Activated CD4-positive, alpha-beta T cell treated with anti-CD3 and anti-CD28 coated beads for 1 hour (primary cell): ENCODE measurements around the gene DSTN.

ENCODE experiments used
- DNase-seq: peaks from one replicate; pipeline ENCODE4 v3.0.0-alpha.2; 2020

The DSTN gene

DNA sequence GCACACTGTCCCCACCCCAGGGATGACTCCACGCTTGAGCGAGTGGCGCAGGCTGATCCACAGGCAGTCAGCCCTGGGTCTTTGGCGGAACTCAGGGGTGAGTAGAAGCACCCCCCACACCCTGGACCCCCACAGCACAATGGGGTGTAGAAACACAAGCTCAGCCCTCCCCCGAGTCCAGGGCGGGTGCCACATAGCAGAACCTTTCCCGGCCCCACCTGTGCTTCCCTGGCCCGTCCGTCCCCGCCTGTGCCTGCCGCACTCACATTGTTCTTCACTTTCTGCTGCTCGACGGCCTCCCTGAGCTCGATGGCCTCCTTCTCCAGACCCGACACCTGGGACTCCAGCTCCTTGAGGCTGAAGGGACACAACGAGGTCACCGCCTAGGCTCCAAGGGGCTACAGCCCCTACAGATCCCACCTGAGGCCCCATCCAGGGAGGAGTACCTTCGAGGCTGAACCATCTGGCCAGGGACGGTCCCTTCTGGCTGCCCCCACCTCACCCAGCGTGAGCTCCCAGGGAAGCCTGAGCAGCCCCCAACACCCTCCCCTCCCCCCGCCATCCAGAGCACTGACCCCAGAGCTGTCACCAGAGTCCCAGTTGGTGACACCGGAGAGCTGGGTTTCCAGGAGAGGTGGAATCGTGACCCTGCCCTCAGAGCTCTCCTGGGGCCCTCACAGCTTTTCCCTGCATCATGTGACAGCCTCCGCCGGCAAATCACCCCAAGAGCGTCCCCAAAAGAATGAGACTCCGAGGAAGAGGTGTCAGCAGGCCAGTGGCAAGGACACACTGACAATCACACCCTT, 55.6 kb downstream of the DSTN start:
- DNase-seq: no peak

- no peak for DNase-seq
Observed at GRCh38 chr20:17626217-17627007, 56.5 kb downstream of the DSTN start.

DNA sequence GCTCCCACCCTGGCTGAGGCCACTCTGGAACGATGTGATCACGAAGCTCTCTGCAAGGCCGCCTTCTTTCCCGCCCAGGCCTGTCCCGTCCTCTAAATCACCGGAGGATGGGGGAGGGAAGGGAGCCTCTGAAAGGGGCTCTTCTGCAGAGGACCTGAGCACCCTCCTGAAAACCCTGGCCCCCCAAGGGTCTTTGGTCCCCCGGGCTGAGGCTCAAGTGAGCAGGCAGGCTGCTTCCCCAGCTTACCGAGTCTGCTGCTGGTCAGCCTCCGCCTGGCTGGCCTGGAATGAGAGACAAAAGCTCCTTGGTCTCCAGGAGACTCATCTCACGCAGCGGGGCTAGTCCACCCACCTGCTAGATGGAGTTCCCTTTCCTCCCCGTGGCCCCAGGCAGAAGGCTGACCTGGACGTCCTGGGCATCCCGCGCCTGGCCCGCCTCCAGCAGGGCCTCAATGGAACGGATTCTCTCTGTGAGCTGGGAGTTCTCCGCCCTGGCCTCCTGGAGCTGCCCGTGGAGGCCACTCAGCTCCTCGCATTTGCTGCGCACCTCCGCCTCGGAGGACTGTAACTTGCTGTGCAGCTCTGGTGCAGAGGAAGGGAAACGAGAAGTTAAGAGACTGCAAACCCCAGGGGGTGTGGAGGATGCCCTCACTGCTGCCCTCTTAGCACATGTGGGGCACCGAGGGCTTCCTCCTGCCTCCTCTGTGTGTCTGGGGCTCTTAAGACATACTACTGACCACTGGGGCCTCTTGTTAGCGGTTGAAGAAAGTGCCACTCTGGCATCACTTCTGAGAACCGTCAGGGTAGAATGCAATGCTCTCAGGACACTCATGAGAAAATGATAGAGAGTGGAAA, 57.5 kb downstream of the DSTN start:
- DNase-seq: no peak

DNA sequence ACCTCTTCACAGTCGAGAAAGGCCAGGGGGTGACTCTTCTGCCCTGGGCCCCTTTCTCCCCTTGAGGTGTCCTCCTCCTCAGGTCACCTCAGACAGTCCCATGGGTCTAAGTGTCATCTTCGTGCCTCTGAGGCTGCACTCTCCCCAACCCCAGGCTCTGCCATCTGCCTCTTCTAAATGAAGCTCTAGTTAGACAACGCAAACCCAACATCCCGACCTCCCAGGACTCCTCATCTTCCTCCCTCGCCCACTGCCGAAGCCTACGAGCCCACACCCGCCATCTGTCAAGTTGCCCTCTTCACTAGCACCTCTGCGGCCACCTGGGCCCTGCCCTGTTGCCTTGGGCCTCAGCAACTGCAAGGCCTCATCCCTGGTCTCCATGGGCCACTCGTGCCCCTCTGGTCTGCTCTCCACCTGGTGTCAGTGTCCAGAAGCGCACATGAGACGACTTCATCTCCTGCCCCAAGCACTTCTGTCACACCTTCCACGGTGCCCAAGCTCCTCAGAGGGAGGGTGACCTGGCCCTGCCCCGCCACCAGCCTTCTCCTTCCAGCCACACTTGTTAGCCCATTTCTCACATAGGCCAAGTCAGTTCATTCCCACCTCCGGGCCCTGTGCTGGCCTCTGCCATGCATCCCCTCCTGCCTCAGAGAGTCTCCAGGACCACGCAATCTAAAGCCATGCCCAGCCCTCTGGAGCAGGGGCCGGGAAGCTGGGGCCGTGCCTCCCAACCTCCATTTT, 58.4 kb downstream of the DSTN start:
- DNase-seq: no peak

DNA sequence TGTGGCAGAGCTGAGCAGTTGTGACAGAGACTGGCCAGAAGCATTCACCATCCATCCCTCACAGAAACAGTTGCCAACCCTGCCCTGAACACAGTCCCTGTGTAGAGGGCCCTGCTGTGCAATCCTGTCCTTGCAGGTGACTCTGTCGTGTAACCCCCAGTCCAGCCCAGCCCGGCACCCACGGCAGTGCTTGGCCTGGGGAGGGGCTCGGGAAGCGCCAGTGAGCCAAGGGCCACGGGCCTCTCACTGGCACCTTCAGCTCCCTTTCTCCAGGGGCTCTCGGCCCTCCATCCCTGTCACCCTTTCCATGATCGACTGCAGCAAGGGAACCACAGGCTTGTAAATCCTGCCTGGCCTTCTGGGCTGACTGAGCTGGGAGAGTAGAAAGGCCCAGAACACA, 59.1 kb downstream of the DSTN start:
- no peak for DNase-seq

DNA sequence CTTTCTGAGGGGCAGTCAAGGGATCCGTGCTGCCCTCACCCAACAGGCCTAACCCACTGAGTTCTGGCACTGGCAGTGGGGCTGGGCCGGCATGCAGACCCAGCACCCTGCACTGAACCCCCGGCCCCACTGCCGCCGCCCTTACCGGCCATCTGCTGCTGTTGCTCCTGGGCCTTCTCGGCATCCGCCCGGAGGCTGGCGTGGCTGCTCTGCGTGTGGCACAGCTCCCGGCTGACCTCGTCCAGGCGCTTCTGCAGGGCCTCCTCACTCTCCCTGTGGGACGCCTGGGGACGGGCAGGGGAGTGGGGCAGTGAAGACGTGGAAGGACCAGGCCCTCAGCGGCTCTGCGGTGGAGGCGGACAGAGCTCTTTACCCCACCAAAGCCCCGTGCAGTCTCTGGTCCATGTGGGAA, 59.8 kb downstream of the DSTN start:
- DNase-seq: no peak

DNA sequence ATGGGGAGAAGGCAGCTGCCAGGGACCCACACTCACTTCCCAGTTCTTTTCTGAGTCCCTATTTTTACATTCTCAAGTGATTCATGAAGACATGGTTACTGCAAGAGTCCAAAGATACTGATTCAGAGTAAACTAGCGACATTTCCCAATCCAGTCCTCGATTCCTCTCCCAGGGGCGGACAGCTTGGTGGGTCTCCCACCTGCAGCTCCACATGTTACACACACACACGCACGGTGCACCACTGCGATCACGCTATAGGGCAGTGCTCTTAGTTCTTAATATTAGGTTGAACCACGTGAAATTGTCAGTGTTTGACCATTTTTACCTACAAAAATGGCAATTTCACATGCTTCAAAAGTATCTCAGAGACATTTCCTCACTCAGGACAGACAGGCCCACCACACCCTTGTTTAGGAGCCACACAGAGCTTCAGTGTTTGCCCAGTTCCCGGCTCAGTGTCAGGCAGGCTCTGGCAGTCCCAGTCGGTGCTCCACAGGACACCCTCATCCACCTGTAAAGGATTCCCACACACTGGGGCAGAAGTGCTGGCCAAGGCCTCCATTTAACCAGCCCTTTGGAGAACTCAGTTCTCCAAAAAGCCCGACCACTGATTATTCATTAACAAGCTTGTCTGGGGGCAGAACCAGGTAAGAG, 60.4 kb downstream of the DSTN start:
- DNase-seq: no peak

- no peak for DNase-seq
Observed at GRCh38 chr20:17630806-17631195, 60.9 kb downstream of the DSTN start.

DNA sequence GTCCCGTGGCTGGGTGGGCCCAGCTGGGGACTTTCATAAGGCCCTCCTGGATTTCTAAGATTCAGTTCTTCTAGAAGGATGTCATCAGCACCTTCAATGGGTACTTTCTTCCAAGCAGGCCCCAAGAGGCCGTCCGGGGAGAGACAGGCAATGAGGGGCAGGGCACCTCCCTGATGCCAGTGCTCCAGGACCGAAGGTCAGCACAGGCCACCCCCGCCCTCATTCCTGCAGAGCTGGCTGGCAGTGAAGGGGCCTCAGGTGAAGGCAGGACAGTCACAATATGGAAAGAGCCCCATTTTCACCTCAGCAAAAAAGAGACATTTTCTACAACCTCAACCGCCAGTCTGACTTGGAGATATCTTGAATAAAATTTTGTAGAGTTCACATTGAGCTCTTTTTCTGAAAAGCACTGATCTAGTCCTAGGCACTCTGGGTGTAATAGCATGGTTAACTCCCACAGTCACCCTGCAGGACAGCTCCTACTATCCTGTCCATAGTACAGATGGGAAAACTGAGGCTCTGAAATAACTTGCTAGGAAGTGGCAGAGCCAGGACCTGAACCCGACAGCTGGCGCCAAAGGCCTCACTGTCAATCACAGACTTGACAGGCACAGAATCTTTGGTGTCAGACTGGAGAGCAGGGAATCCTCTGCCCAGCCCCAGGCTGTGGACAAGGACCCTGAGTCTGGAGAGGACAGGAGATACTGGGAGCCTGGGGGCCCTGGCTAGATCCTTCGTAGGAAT, 61.9 kb downstream of the DSTN start:
- DNase-seq: no peak

DNA sequence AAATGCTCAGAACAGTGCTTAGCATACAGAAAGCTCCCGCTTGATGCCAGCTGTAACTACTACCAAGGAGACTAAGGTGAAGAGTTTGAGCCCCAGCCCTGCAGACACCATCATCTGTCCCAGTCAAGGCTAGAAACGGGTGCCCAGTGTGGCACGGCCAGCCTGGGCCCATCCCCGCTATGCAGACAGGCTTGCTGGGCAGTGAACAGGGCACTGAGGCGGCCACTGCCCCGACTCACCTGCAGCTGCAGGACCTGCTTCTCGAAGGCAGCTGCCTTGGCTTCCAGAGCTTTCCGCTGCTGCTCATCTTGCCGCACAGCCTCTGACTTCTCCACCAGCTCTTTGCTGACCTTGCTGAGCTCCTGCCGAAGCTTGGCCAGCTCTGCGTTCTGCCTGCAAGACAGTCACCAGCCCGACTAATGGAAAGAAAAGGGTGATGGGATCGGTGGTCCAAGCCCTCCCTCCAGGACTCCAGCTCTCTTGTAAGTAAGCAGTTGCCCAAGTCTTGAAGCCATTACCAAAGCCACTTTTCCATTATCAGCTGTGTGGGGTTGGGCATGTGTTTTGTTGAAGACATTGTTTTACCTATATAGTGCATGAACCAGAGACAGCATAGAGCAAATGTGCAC, 63.5 kb downstream of the DSTN start:
- DNase-seq: no peak

DNA sequence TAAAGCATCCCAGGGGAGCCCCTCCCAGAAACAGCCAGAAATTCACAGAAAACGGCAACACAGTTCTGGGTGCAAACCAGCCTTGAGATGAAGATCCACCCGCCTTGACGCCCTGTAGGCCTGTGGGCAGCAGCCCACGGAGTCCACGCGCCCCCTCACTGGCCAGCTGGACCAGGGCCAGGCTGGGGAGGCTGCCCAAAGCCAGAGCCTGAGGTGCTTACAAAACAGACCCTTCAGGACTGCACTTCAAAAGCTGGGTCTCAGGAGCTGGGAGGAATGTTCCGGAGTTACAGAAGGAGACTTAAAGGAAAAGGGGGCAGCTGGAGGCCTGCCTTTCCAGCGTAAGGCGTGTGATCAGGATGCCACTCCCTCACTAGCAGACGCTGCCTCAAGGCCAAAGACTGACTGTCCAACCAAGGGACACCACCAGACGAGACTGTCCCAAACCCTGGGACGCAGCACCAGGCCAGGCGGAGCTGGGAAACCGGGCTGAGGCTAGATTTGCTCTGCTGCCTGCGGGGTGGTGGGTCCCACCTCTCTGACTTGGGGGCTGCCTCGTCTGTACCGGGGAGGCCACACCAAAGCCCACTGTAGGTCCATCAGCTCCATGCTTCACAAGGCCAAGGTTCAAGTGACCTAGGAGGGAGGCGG, 64.1 kb downstream of the DSTN start:
- DNase-seq: no peak

GRCh38 chr20:17634661-17635331, 64.9 kb downstream of the DSTN start:
- no peak for DNase-seq

DNA sequence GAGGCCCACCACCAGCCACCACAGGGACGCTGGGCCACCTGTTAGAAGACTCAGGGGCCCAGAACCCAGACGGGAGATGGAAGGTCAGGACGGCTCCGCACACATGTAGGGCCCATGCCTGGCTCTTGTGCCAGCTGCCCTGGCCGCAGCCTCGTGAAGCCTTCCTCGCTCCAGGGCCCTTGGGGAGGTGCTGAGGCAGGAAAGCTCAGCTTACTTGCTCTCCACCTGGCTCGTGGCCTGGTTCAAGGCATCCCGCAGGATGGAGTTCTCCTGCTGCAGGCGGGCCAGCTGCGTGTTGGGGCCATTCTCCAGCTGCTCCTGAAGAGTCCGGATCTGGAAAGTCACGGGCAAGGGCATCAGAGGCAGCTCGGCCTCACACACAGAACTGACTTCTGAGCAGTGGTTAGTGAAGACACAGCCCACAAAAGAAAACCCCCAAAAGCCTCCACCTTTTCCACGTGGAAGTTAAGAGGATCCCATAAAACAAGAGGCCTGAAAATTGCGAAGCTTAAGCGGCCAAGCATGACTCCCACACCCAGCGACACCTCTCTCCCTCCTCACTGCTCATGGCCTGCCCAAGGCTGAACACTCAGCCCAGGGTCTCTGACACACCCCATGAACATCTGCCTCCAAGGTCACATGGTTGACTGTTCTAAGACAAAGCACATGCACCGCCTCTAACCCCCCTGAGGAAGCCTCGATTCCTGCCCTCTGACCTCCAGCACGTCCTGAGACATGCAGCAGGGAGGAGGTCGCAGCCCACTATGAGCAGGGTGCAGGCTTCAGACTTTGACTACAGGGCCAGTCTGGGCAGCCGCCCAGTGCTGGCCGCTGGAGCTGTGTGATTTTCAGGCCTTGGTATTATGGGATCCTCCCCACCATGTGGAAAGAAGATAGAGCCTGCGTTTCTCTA, 65.7 kb downstream of the DSTN start:
- DNase-seq: no peak

DNA sequence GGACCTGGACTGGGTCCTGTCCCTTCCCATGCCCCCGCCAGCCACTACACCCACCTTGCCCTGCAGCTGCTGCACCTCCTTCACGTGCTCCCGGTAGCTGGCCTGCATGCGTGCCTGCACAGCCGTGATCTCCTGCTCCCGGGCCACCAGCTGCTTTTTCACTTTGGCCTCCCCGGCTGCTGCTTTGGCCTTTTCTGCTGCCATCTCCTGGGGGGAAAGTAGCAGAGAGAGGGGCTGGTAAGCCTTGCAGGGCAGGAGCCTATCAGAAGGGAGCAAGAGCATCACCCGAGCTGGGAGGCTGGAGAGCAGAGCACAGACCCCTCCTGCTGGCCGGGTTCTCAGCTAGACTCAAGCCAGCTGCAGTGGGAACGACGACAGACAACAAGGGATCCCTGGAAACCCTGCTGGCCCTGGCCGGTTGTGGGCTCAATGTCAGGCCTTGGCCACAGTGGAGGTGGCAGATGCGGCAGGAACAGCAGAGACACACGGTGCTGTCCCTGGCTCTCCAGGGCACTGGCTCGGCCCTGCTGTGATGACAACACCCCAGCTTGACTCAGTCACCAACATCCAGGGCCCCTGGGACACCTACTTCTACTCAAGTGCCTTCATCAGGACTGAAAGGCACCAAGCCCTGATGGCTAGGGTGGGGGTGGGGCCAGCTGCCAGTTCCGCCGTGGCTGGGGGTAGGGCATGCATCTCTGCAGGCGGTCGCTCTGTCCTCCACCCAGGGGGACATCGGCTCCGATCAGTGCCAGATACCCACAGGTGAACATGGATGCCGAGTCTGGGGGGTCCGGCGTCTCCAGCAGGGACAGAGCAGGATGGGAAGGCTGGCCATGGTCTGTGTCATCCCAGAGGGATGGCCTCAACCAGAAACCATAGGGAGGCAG, 66.9 kb downstream of the DSTN start:
- no peak for DNase-seq

GRCh38 chr20:17637413-17637780, 67.5 kb downstream of the DSTN start:
- DNase-seq: no peak

GRCh38 chr20:17637985-17638640, 68.2 kb downstream of the DSTN start:
- no peak for DNase-seq

DNA sequence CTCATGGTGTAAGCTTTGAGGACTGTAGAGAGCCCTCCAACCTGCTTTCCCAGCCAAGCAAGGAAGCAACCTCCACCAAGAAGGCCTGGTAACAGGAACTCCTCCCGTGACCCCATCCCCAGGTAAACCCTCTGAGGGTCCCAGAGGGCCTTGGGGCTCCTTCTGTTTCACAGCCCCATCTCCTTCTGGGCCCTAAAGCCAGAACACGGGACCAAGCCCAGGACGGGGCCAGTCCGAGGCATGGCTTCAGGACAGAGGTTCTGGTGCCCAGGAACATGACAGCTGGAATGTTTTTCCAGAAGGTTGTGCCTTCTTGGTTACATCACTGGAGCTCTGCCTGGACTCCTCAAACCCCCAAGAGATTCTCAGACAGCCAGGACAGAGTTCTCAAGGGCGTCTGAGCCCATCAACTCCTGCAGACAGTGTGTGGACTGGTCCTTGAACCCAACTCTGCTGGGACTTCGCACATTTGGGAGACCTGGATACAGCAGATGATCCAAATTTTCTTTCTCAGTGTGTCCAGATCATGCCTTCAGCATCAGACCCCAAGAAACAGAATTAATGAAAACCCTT, 69.0 kb downstream of the DSTN start:
- no peak for DNase-seq
